Amniotic stem cell (primary cell): ENCODE data around the gene CDC5L.

Source experiments
- DNase-seq: peaks from one replicate; lab custom pipeline; 2025; lab: John Stamatoyannopoulos, UW

The CDC5L gene

GRCh38 chr6:44453146-44453545 lies 65.6 kb downstream of the CDC5L start:
- no peak for DNase-seq

GRCh38 chr6:44454198-44454597 lies 66.7 kb downstream of the CDC5L start:
- no peak for DNase-seq

- DNase-seq, result no peak
Observed at GRCh38 chr6:44456070-44456965, 68.8 kb downstream of the CDC5L start.

GRCh38 chr6:44456966-44457292 lies 69.4 kb downstream of the CDC5L start:
- no peak for DNase-seq

- DNase-seq, result no peak
Observed at GRCh38 chr6:44457596-44457995, 70.1 kb downstream of the CDC5L start.

GRCh38 chr6:44458551-44458950 lies 71.0 kb downstream of the CDC5L start:
- no peak for DNase-seq

- DNase-seq, result no peak
Observed at GRCh38 chr6:44462335-44462734, 74.8 kb downstream of the CDC5L start.

GRCh38 chr6:44462797-44463727 lies 75.6 kb downstream of the CDC5L start:
- DNase-seq, result no peak

- no peak for DNase-seq
Observed at GRCh38 chr6:44463728-44464450, 76.4 kb downstream of the CDC5L start.

GRCh38 chr6:44464527-44465310 lies 77.2 kb downstream of the CDC5L start:
- no peak for DNase-seq

- no peak for DNase-seq
Observed at GRCh38 chr6:44466955-44467354, 79.4 kb downstream of the CDC5L start.

GRCh38 chr6:44468835-44469234 lies 81.3 kb downstream of the CDC5L start:
- no peak for DNase-seq

GRCh38 chr6:44470115-44470464 lies 82.6 kb downstream of the CDC5L start:
- no peak for DNase-seq

- no peak for DNase-seq
Observed at GRCh38 chr6:44470746-44471145, 83.2 kb downstream of the CDC5L start.

GRCh38 chr6:44471271-44471981 lies 83.9 kb downstream of the CDC5L start:
- DNase-seq, result no peak

GRCh38 chr6:44472250-44472945 lies 84.9 kb downstream of the CDC5L start:
- no peak for DNase-seq

GRCh38 chr6:44473393-44474189 lies 86.1 kb downstream of the CDC5L start:
- DNase-seq, result no peak

GRCh38 chr6:44474190-44474631 lies 86.7 kb downstream of the CDC5L start:
- DNase-seq, result no peak

- DNase-seq, result no peak
Observed at GRCh38 chr6:44474643-44475042, 87.1 kb downstream of the CDC5L start.

GRCh38 chr6:44475417-44475778 lies 87.9 kb downstream of the CDC5L start:
- DNase-seq, result no peak
